HG03175 (cell line): ENCODE measurements around the gene PLEKHA8.
A peak's percentile ranks its signal among the peaks of the same experiment; 100 is the strongest.

ENCODE experiments used
- ATAC-seq: cut with Tn5 transposase; IDR thresholded peaks from one replicate; pipeline ENCODE4 v1.9.1; 2021; ENCODE audit warnings: mild to moderate bottlenecking, moderate library complexity; ENCODE audit not compliant: unreplicated experiment

PLEKHA8 gene

DNA sequence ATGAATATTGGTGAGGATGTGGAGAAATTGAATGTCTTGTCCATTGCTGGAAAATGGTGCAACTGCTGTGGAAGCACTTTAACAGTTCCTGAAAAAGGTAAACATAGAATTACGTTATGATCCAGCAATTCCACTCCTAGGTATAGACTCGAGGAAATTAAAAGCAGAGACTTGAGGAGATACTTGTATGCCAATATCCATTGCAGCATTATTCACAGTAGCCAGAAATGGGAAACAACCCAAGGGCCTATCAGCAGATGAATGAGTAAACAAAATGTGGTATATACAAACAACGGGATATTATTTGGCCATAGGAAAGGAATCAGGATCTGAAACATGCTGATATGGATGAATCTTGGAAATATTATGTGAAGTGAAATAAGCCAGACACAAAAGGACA is 74.1 kb downstream of the PLEKHA8 start:
- ATAC-seq: no peak

DNA sequence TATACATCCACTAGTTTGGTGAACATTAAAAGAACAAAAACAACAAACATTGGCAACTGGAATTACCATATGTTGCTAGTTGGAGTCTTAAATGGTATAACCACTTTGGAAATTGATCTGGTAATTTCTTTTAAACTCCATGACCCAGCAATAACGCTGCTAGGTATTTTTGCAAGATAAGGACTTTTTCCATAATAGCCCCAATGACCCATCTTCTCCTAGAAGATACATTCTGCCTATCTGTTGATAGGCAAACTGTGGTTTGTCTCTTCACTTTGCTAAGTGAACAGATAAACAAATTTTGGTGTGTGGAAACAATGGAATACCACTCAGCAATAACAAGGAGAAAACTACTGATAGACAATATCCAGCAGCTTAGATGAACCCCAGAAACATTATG is 75.9 kb downstream of the PLEKHA8 start:
- no peak for ATAC-seq

DNA sequence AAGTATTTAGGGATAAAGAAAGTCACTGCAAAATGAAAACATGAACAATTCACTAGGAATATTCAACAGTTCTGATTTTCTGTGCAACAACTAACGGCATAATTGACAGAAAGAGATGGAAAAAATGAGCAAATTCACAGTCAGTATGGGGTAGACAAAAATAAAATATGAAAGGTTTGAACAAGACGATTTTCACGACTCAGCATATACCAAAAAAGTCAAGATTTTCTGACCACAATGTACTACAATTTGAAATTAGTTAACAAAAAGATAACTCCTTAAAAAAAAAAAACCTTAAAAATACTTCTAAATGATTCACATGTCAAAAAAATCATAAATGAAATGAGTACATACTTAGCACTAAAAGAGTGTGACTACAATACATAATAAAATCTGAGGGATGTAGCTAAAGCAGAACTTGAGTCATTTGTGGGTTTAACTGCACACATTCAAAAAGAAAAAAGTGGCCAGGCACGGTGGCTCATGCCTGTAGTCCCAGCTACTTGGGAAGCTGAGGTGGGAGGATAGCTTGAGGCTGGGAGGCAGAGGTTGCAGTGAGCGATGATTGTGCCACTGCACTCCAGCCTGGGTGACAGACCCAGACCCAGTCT is 84.0 kb downstream of the PLEKHA8 start:
- no peak for ATAC-seq

GRCh38 chr7:30113144-30113543 is 84.9 kb downstream of the PLEKHA8 start:
- no peak for ATAC-seq

DNA sequence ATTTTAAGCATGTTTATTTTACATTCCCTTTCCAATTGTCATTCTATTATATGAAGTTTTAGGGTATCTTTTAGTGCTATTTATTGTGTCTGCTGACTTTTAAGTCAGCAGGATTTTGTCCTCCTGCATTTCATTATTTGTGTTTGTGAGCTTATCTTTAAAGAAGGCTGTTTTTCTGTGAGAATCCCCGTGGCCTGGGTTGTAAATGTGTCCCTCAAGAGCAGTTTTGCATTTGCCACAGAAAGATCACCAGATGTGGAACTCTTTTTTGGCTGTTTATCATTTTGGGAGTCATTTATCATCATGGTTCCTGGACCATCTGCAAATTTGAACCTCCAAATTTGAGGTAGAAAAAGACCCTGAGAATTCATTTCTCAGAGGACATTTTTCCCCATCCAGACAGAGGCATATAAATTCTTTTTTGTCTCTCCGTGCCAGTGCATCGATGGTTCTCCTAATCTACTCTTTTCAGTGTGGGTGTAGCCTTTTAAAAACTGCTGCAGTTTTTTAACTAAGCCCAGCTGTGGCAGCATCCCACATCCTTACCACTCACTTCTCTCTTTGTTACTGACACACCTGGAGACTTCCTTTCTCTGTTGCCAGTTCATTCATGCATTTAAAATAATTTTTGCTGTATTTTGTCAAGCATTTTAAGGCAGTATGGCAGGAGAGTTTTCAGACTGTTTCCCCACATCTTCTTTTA is 86.5 kb downstream of the PLEKHA8 start:
- ATAC-seq: no peak

GRCh38 chr7:30115709-30116297 is 87.6 kb downstream of the PLEKHA8 start:
- ATAC-seq: no peak

GRCh38 chr7:30116771-30117170 is 88.6 kb downstream of the PLEKHA8 start:
- no peak for ATAC-seq

- no peak for ATAC-seq
Measured at GRCh38 chr7:30117896-30118295, 89.7 kb downstream of the PLEKHA8 start.

- no peak for ATAC-seq
Measured at GRCh38 chr7:30119890-30120577, 91.8 kb downstream of the PLEKHA8 start.

- no peak for ATAC-seq
Measured at GRCh38 chr7:30133736-30134610, 105.8 kb downstream of the PLEKHA8 start.

- ATAC-seq: peak; percentile 83
Measured at GRCh38 chr7:30134611-30135300, 106.5 kb downstream of the PLEKHA8 start, which contains the start of gene MTURN. Gene MTURN, plus strand, starts transcription at chr7:30134986. Its CDS starts 151 bp downstream, at chr7:30135137.

- ATAC-seq: peak; percentile 26
Measured at GRCh38 chr7:30135301-30136116, 107.3 kb downstream of the PLEKHA8 start.

GRCh38 chr7:30136117-30136731 is 108.0 kb downstream of the PLEKHA8 start:
- ATAC-seq: no peak

DNA sequence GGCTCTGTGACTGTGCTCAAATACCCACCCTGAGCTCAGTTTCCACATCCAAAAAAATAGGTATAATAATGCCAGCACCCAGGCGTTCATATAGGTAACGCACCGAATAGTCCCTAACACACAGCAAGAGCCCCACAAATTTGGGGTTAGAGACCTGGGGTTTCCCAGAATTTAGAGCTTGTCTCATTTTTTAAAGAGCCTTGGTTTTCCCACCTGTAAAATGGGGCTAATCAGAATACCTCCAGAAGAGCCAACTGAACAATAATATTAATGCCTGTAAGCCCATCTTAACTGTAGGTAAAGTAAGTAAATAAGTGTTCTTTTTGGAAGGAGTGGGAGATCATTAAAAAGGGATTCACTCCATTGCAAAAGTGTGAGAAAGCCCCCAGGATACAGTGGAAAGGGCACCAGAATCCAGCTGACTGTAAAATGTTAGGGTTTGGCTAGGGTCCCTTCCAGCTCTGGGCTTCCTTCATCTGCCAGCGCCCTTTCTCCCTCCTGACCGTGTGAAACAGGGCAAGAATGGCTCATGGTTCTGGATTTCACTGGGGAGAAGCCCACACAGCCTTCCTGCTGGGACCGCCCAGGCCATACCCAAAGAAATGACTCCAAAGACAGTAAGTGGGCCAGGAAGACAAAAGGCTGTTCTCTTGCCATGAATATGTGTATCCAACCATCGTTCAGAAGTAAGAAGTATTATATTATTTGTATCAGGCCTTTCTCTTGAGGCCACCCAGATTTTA is 108.7 kb downstream of the PLEKHA8 start:
- ATAC-seq: no peak

DNA sequence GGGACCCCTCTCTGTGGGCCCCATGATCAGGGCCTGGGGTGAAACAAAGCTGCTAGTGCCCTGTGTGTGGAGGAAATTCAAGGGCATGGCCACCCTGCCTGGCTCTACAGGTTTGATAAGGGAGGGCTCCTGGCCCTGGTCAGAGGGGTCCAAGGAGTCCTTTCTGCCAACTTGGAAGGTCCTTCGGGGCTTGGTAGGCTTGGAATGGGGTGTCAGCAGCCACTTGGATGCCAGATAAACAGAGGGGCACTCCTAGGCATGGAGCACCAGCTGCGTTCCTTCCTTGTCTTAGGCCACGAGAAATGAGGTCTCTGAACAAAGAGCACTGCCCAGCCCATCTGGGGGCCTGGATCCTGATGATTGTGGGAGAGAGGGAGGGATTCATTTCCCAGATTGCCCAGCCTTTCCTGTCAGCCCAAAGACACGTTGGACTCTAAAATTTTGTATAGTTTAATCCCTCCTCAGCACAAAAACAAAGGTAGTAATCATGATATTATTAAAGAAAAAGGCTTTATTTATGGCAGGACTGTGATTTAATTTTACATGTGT is 111.7 kb downstream of the PLEKHA8 start:
- ATAC-seq: no peak

DNA sequence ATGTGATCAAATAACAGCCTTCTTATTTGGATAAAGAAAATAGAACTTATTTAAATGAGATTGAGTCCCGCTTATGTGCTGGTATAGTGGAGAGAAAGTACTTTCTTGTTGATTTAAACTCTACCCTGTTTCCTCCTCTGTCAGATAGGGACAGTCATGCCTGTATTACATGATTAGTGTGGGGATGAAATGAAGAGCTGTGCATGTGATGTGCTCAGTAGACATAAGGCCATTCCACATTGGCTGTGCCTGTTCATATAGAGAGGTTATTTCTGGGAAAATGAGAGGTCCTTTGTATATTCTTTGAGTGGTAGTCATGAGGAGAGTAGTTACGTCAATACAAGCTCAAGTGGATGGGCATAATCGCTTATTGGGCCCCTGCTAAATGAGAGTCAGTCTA is 112.2 kb downstream of the PLEKHA8 start:
- no peak for ATAC-seq

- no peak for ATAC-seq
Measured at GRCh38 chr7:30142710-30143109, 114.5 kb downstream of the PLEKHA8 start.

DNA sequence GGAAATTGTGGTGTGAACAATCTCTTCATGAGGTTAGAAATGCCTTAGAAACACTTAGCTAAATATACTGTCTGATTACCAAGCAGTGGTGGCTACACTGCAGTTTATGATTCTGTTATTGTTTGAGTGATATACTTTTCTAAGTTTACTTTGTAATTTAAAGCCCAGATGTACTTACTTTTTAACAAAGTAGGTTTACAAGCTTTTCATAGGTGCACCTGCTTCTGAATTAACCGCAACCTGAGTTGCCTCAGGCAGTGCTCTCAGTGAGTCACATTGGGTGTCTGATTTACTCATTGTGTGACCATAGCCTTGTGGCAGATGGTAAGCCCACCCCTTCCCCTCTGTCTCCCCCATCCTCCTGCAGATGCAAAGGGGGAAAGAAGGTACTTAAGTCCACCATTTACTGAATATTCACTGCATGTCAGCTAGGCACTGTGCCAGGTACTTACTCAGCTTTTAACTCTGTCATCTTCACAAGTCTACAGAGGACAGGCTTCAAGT is 115.6 kb downstream of the PLEKHA8 start:
- no peak for ATAC-seq
